HG03045 (cell line): Measurements from ENCODE around the gene TCEAL1.

Experiments
- ATAC-seq: cut with Tn5 transposase; IDR thresholded peaks from one replicate; pipeline ENCODE4 v1.9.1; 2021; ENCODE audit warnings: mild to moderate bottlenecking, moderate library complexity; ENCODE audit not compliant: unreplicated experiment

The TCEAL1 gene

DNA sequence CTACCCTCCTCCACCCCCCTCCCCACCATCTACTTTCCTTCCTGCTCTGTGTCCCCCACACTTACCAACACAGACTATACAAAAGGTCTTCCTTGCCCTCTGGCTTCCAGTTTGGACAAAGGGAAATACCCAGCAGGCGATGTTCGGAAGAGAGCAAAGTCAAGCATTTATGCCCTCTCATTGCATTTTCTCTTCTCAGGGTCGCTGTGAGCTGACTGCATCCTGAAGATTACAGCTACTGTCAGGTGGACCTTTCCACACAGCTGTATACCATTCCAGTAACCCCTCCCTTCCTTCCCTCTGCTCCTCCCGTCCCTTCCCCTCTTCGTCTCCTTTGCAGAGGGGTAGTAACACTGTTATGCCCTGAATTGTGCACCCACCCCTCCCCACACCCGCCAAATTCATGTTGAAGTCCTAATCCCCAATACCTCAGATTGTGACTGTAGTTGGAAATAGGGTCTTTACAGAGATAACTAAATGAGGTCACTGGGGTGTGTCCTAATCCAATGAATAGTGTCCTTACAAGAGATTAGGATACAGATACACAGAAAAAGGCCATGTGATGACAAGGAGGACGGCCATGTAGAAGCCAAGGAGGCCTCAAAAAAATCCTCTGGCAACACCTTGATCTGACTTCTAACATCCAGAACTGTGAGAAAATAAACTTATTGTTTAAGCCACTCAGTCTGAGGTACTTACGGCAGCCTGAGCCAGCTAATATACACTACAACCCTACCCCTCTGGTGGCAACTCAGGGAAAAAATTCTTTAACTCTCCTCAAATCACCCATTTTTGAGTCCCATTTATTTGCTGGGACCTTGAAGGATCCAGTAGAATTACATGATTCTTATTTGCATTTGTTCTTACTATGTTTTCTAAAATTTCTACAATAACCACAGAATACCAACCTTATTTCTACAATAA lies 46.0 kb downstream of the TCEAL1 start:
- no peak for ATAC-seq

DNA sequence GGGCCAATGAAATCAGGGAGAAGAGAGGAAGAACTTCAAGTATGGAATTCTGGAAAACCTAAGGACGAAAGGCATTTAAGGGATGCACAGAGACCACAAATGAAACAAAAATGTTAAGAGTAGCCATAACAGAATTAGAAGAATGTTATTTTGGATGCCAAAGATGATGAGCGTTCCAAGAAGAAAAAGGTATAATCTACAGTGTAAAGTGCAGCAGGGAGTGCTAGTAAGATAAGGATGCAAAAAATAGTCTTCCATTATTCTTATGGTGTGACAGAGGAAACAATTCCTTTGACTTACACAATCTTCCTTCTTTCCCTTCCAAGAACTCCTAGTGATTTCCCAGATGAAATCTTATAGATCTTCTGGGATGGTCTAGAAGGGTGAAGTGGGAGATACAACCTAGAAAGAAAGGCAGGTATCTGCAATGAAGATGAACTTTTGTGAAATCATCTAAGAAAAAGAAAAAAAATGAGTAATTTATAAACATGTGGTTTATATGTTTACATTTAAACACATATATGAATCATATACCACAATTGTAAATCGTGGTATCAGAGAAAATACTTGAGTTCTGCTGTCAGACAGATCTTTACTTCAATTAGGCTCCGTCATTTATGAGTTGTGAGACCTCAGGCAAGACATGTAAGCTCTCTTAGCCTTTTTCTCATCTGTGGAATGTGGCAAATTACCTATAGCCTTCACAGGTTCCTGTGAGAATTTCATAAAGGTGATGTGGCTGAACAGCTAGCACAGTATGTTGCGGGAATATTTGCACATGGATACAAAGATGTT lies 49.6 kb downstream of the TCEAL1 start:
- no peak for ATAC-seq
